HG03066 (cell line): Measurements from ENCODE around the gene MAL.

ENCODE experiments used
- ATAC-seq: cut with Tn5 transposase; IDR thresholded peaks from one replicate; pipeline ENCODE4 v1.9.1; 2021; ENCODE audit warnings: low read depth; ENCODE audit not compliant: unreplicated experiment

The MAL gene

GRCh38 chr2:95046371-95047112 is 21.0 kb downstream of the MAL start:
- ATAC-seq, result no peak

DNA sequence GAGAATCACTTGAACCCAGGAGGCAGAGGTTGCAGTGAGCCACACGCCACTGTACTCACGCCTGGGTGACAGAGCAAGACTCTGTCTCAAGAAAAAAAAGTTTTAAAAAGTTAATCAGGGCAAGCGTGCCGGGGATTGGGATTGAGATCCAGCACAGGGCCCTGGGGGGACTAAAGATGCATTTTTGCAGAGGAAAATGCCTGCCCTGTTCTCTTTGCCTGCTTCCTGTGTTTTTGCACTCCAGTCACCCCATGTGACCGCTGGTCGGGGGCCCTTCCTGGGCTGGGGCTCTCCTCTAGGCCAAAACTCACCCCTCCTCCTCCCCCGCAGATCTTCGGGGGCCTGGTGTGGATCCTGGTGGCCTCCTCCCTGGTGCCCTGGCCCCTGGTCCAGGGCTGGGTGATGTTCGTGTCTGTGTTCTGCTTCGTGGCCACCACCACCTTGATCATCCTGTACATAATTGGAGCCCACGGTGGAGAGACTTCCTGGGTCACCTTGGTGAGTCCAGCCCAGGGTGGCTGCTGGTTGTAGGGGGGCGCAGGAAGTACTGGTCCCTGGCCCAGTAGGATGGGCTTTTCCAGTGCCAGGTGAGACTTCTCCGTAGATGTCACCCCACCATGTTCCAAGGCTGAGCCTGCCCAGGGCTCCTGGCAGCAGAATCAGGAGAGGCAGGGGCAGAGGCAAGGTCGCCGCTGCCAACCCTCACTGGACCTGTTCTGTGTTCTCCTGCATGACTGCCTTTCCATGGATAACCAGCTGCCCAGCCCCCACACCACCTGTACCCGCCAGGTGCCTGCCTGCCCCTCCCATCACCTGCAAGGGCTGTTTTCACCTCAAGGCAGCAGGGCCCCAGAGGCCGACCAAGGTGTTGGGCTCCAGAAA is 22.4 kb downstream of the MAL start:
- ATAC-seq, result no peak

GRCh38 chr2:95048825-95049682 is 23.5 kb downstream of the MAL start:
- no peak for ATAC-seq

GRCh38 chr2:95049683-95049955 is 24.1 kb downstream of the MAL start:
- no peak for ATAC-seq

DNA sequence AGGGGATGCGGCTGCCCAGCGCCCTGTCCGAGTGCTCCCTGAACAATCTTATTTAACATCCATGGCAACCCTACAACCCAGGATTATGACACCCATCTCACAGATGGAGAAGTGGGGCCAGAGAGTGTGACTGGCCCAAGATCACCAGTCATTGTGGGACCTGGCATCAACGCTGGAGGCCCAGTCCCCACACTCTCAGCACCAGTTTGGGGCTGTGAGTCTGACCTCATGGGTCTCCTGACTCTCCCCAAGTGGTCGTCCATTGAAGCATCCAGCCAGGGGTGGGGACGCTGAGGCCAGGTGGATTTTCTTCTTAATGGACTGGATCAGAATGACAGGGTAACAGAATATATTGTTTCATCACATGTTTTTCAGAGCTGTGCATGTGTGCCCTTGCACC is 24.5 kb downstream of the MAL start:
- ATAC-seq, result no peak

DNA sequence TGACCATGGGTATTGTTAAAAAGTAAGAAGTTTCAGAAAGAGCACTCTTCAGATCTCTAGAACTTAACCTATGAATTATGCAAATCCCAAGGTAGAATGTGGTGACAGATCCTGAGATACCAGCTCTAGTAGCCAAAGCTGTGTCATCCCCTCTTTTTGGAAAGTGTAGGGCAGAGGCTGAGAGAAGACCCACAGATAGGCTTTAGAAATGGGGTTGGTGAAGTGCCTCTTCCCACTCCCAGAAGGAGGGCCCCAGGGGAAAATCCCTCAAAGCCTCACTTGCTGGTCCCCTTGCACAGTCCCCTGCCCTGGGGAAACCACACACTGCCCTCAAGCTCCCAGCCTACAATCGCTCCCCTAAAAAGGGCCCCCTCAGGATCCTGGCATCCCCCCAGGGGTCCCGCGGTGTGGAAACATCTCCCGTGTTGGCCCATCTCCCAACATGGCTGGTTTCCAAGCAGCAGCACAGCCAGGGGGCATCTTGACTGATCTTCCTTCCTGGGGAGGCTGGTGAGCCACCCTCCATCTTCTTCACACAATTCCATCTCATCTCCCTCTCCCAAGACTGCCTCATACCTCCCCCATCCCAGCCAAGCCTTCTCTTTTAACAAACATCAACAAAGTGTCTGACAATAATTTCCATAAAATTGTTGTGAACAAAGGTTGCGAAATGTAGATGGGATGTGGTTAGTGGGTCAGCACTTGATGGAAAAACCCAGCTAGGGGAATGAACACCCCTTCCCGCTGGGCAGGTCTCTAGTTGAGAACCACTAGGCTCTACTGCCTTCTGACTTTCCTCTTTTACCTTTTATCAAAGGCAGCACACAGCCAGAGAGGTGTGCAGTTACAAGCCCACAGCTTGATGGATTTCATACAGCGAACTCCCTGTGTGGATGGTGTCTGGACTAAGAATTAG is 25.1 kb downstream of the MAL start:
- no peak for ATAC-seq

- ATAC-seq, result no peak
Measured at GRCh38 chr2:95051626-95052025, 26.1 kb downstream of the MAL start.

DNA sequence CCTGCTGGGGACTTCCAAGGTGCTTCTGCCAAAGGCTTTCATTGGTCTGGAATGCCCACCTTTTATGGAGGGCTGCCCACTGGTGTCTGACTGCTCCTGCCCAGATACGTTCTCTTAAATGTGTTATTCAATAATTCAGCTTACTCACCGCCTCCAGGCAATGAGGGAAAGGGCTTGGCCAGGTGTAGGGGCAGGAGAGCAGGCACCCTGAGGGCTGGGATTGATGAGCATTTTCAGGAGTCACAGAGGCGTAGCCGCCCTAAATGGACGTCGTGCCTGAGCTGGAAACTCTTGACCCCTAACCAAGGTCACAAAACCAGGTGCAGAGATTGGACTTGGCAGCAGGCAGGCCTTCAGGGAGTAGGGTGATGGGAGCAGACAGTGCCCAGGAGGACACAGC is 26.8 kb downstream of the MAL start:
- ATAC-seq, result no peak

DNA sequence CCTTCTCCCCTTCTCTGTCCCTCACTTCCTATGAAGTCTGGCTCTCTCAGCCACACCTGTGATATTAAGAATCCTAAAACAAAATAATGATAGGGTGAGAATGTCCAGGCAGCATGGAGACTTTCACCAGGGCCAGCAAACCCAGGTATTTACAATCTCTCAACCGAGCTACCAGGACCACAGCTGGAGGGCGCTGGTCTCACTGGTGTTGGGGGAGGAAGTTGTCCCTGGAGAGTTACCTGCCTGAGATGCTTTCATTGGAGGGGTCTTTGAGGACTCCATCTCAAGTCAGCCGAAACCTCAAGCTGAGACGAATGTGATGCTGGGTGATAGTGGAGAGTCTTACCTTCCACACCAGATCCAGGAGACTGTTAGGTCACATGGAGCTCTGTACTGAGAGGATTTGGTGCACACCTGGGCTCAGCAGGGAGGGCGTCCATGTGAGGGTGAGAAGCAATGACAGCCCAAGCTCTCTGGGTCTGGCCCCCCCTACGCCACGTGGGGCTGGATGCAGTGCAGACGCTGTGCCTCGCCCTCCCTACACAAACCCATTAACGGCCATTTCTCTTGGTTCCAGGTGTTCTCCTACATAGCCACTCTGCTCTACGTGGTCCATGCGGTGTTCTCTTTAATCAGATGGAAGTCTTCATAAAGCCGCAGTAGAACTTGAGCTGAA is 27.4 kb downstream of the MAL start:
- no peak for ATAC-seq

DNA sequence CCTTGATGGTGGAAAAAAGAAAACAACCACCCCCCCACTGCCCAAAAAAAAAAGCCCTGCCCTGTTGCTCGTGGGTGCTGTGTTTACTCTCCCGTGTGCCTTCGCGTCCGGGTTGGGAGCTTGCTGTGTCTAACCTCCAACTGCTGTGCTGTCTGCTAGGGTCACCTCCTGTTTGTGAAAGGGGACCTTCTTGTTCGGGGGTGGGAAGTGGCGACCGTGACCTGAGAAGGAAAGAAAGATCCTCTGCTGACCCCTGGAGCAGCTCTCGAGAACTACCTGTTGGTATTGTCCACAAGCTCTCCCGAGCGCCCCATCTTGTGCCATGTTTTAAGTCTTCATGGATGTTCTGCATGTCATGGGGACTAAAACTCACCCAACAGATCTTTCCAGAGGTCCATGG is 28.0 kb downstream of the MAL start:
- no peak for ATAC-seq

DNA sequence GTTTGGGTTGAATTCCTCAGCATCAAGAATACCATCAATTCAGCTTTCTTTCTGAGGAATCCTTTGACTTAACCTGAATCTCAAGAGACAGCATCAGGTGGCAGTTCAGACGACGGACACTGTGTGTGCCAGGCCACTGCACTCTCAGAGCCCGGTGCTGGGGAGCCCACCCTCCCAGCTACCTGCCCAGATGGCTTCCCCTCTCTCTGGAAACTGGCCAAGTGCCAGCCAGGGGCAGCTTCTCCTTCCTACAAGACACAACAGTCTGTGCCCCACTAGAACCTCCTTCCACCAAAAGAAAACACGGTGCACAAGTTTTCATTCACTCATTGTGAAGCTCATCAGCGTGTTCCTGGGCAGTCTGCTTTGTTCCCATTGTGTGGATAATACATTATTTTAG is 28.5 kb downstream of the MAL start:
- no peak for ATAC-seq

DNA sequence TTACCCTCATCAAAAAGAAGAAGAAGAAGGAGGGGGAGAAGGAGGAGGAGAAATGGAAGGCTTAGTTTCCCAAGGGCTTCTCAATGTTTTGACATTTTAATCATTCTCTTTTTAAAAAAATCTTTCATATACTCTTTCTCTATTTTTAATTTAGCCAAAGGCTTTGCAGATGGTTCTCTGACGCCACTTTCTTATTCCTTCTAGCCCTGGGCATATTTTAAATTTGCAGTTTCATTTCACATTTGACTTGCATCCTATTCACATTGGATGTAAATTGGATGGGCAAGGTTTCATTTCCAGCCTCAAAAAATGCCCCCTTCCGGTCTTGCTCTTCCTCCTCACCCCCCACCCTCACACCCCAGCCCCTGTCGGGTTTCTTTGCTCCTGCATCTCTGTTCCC is 29.8 kb downstream of the MAL start:
- no peak for ATAC-seq

- ATAC-seq, result no peak
Measured at GRCh38 chr2:95056044-95056443, 30.5 kb downstream of the MAL start.

GRCh38 chr2:95056461-95057459 is 31.3 kb downstream of the MAL start:
- ATAC-seq, result no peak

GRCh38 chr2:95057535-95058370 is 32.2 kb downstream of the MAL start:
- ATAC-seq, result no peak

DNA sequence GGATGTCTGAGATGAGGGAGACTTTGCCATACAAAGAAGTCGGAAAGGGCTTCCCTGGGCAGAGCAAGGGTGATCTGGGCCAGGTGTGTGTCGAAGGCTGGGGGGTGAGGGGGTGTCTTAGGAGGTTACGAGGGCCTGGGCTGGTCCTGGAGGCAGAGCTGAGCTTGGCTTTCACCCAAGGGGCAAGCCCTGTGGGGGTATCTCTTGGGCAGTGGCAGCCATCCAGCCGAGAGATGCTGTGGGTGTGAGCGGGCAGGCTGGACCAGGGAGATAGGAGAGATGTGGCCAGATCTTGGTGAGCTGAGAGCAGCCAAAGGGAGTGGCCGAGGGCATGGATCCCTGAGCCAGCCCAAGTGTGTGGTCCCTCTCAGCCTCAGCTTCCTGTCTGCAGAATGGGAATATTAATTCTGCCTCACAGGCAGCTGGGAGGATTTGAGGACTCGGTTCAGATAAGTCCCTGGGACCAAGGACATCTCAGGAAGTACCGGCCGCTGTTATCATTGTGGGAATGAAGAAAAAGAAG is 33.0 kb downstream of the MAL start:
- ATAC-seq, result no peak

GRCh38 chr2:95058989-95059641 is 33.6 kb downstream of the MAL start:
- ATAC-seq, result no peak
